ENCODE measurements around the gene YTHDC1.

GRCh38 chr4:68361146-68361589 is 11.3 kb upstream of the YTHDC1 start:
- TF ChIP-seq CTCF (conservative IDR thresholded peaks at IDR 0.05; ENCODE audit: low read depth in 2 of 2) (no peak), REST (IDR thresholded peaks at IDR 0.05; ENCODE audit: unreplicated experiment) (no peak)
